ENCODE data around the gene PROC.

Gene PROC

GRCh38 chr2:127437056-127437455, 18.8 kb downstream of the PROC start:
- no peaks in the 10 kb centered on the region for H3K79me2 ChIP-seq (ENCODE audit: insufficient read depth, low read length)
- H3K9me2 ChIP-seq (replicated peaks; ENCODE audit: insufficient read depth, low read length): no peaks in the 10 kb centered on the region
- no peaks in the 10 kb centered on the region for H3K27me3 ChIP-seq (ENCODE audit: low read length)
- no peak overlapping the region for H3K27ac ChIP-seq (ENCODE audit: low read depth, low read length)
- H3K9me3 ChIP-seq (ENCODE audit: insufficient read depth, low read length): no peaks in the 10 kb centered on the region
- no peak overlapping the region for H3K4me2 ChIP-seq (ENCODE audit: low read depth, low read length, poor library complexity, severe bottlenecking)
- H4K20me1 ChIP-seq (ENCODE audit: low read depth, low read length): no peaks in the 10 kb centered on the region
- TF ChIP-seq EZH2phosphoT487 (conservative IDR thresholded peaks at IDR 0.05; ENCODE audit: low read length): no peak
- TF ChIP-seq, protein P1, sequence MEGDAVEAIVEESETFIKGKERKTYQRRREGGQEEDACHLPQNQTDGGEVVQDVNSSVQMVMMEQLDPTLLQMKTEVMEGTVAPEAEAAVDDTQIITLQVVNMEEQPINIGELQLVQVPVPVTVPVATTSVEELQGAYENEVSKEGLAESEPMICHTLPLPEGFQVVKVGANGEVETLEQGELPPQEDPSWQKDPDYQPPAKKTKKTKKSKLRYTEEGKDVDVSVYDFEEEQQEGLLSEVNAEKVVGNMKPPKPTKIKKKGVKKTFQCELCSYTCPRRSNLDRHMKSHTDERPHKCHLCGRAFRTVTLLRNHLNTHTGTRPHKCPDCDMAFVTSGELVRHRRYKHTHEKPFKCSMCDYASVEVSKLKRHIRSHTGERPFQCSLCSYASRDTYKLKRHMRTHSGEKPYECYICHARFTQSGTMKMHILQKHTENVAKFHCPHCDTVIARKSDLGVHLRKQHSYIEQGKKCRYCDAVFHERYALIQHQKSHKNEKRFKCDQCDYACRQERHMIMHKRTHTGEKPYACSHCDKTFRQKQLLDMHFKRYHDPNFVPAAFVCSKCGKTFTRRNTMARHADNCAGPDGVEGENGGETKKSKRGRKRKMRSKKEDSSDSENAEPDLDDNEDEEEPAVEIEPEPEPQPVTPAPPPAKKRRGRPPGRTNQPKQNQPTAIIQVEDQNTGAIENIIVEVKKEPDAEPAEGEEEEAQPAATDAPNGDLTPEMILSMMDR (IDR thresholded peaks at IDR 0.05; ENCODE audit: insufficient read depth, low read length, poor library complexity, severe bottlenecking): no peak
- H3K36me3 ChIP-seq (ENCODE audit: low read length): no peaks in the 10 kb centered on the region
- no peak overlapping the region for H2AFZ ChIP-seq (ENCODE audit: low read depth, low read length, severe bottlenecking)
- H3K9ac ChIP-seq (ENCODE audit: low read length): no peak overlapping the region
- no peaks in the 10 kb centered on the region for H3F3A ChIP-seq (ENCODE audit: insufficient read depth)
- no peak overlapping the region for H3K4me3 ChIP-seq (ENCODE audit: insufficient read depth, low read length, poor library complexity, severe bottlenecking)

GRCh38 chr2:127437781-127438726, 19.8 kb downstream of the PROC start:
- no peaks in the 10 kb centered on the region for H3K27me3 ChIP-seq (ENCODE audit: low read length)
- H3K9ac ChIP-seq (ENCODE audit: low read length): no peak overlapping the region
- no peaks in the 10 kb centered on the region for H3F3A ChIP-seq (ENCODE audit: insufficient read depth)
- H2AFZ ChIP-seq (ENCODE audit: low read depth, low read length, severe bottlenecking): no peak overlapping the region
- no peak for TF ChIP-seq EZH2phosphoT487 (conservative IDR thresholded peaks at IDR 0.05; ENCODE audit: low read length)
- TF ChIP-seq, protein P1 (IDR thresholded peaks at IDR 0.05; ENCODE audit: insufficient read depth, low read length, poor library complexity, severe bottlenecking): no peak
- H3K4me3 ChIP-seq (ENCODE audit: insufficient read depth, low read length, poor library complexity, severe bottlenecking): no peak overlapping the region
- no peaks in the 10 kb centered on the region for H4K20me1 ChIP-seq (ENCODE audit: low read depth, low read length)
- H3K9me3 ChIP-seq (ENCODE audit: insufficient read depth, low read length): no peaks in the 10 kb centered on the region
- no peaks in the 10 kb centered on the region for H3K9me2 ChIP-seq (replicated peaks; ENCODE audit: insufficient read depth, low read length)
- H3K4me2 ChIP-seq (ENCODE audit: low read depth, low read length, poor library complexity, severe bottlenecking): no peak overlapping the region
- no peaks in the 10 kb centered on the region for H3K79me2 ChIP-seq (ENCODE audit: insufficient read depth, low read length)
- no peak overlapping the region for H3K27ac ChIP-seq (ENCODE audit: low read depth, low read length)
- H3K36me3 ChIP-seq (ENCODE audit: low read length): no peaks in the 10 kb centered on the region

- H2AFZ ChIP-seq (ENCODE audit: low read depth, low read length, severe bottlenecking): no peak overlapping the region
- H3K4me2 ChIP-seq (ENCODE audit: low read depth, low read length, poor library complexity, severe bottlenecking): no peak overlapping the region
- TF ChIP-seq, protein P1 (IDR thresholded peaks at IDR 0.05; ENCODE audit: insufficient read depth, low read length, poor library complexity, severe bottlenecking): no peak
- no peak for TF ChIP-seq EZH2phosphoT487 (conservative IDR thresholded peaks at IDR 0.05; ENCODE audit: low read length)
These were observed 21.1 kb downstream of the PROC start for GRCh38 chr2:127439343-127439742.

More at GRCh38 chr2:127439343-127439742, 21.1 kb downstream of the PROC start:
- H3K9me2 ChIP-seq (replicated peaks; ENCODE audit: insufficient read depth, low read length): no peaks in the 10 kb centered on the region
- H3F3A ChIP-seq (ENCODE audit: insufficient read depth): no peaks in the 10 kb centered on the region
- H4K20me1 ChIP-seq (ENCODE audit: low read depth, low read length): no peaks in the 10 kb centered on the region
- H3K79me2 ChIP-seq (ENCODE audit: insufficient read depth, low read length): no peaks in the 10 kb centered on the region
- no peaks in the 10 kb centered on the region for H3K9me3 ChIP-seq (ENCODE audit: insufficient read depth, low read length)
- no peaks in the 10 kb centered on the region for H3K36me3 ChIP-seq (ENCODE audit: low read length)
- no peak overlapping the region for H3K9ac ChIP-seq (ENCODE audit: low read length)
- no peaks in the 10 kb centered on the region for H3K27me3 ChIP-seq (ENCODE audit: low read length)
- H3K27ac ChIP-seq (ENCODE audit: low read depth, low read length): no peak overlapping the region
- H3K4me3 ChIP-seq (ENCODE audit: insufficient read depth, low read length, poor library complexity, severe bottlenecking): no peak overlapping the region

Data from SU-DHL-6 (cell line).